Aorta (tissue), 5 donors: ENCODE measurements around the gene NPR2. TPM values are rescaled to one million over a fixed set of nuclear protein-coding genes. Genes with fewer than 3 reads are reported as not detected.

ENCODE experiments used
- ATAC-seq: fragments of 200-7000 bp; cut with Tn5 transposase; one replicate; pipeline ENCODE4 v1.9.1; 2022; ENCODE audit warnings: moderate library complexity; ENCODE audit not compliant: low FRiP score
- DNase-seq, 2 donors: peaks; one replicate each; pipeline ENCODE4 v3.0.0-alpha.2; 2020
- H3K27ac ChIP-seq, 2 donors: one replicate each; pipeline ENCODE4 v1.5.1; 2013; ENCODE audit warnings: low read length in 2 of 2, mild to moderate bottlenecking in 2 of 2, moderate library complexity in 2 of 2, control low read depth in 1 of 2, inconsistent platforms in 1 of 2, low read depth in 1 of 2
- H3K27me3 ChIP-seq, 2 donors: one replicate each; pipeline ENCODE4 v1.6.1; 2013; ENCODE audit warnings: control low read depth in 1 of 2, low read length in 1 of 2, mild to moderate bottlenecking in 1 of 2, moderate library complexity in 1 of 2; ENCODE audit not compliant: insufficient read depth in 2 of 2, control insufficient read depth in 1 of 2
- H3K36me3 ChIP-seq, 2 donors: one replicate each; pipeline ENCODE4 v1.6.1; 2013; ENCODE audit warnings: control low read depth in 1 of 2, low read length in 1 of 2, mild to moderate bottlenecking in 1 of 2; ENCODE audit not compliant: insufficient read depth in 2 of 2, control insufficient read depth in 1 of 2
- H3K4me1 ChIP-seq, 2 donors: one replicate each; pipeline ENCODE4 v1.6.1; 2013; ENCODE audit warnings: low read length in 2 of 2, control low read depth in 1 of 2, mild to moderate bottlenecking in 1 of 2, moderate library complexity in 1 of 2; ENCODE audit not compliant: insufficient read depth in 2 of 2, control insufficient read depth in 1 of 2
- H3K4me3 ChIP-seq, 2 donors: one replicate each; pipeline ENCODE4 v1.5.1; 2013; ENCODE audit warnings: low read length in 2 of 2, control low read depth in 1 of 2, mild to moderate bottlenecking in 1 of 2
- H3K9me3 ChIP-seq: one replicate; pipeline ENCODE4 v1.6.1; 2013; ENCODE audit warnings: mild to moderate bottlenecking, low read length; ENCODE audit not compliant: control insufficient read depth
- WGBS, 2 donors: extraction: QIAGEN DNeasy Blood & Tissue Kit; methylation state at CpG; one replicate each; pipeline ENCODE4 v1.1.7; 2013; 5-methylcytosine and 5-hydroxymethylcytosine counted together
- intact Hi-C, 2 donors: fragments of 100-400 bp; cut with DNase I; formaldehyde crosslinking; loops; one replicate each; pipeline versions ENCODE4 v1.14.2 to v1.15.0; 2022
- polyA plus RNA-seq, 2 donors: library from polyadenylated mRNA; stranded (reverse); fragments of 200-250 nt; gene quantifications; one replicate each; pipeline ENCODE4 v1.2.3, GENCODE V29; 2013
- total RNA-seq, 2 donors: library from RNA; stranded (reverse); fragmentation: NEBNext Ultra II Directional; extraction: Animal tissue kit (Norgen Biotek cat#: 25700); gene quantifications; one replicate each; pipeline ENCODE4 v1.2.1, GENCODE V29; 2021
- donor health status: healthy with polysubstance abuse.
- donor health status: Bipolar disorder and iron deficiency.
- donor health status: DM: no; HTN: no; CAD: no.
- donor health status: DM: no; HTN: no; CAD: no.
- donor health status: DM: yes; HTN: yes; CAD: no.

The NPR2 gene
- total and polyA plus RNA-seq, 4 donors: 13.3 to 85.0 (median 42.7) TPM

GRCh38 chr9:35749515-35750255 is 41.7 kb upstream of the NPR2 start:
- intact Hi-C loops: no loop called here
- peak overlapping the region; percentile 2 to 51 for H3K27ac ChIP-seq
- peak; percentile 11 for ATAC-seq
- H3K9me3 ChIP-seq: no peaks in the 10 kb centered on the region
- H3K4me3 ChIP-seq: peak overlapping the region; percentile 92 to 96
- no peaks in the 10 kb centered on the region for H3K4me1 ChIP-seq
- peaks cover 0 to 8% of the 10 kb centered on the region in 2 donors for H3K36me3 ChIP-seq
- WGBS, 2 donors: 2% methylated on average over 17 to 19 of the region's 19 CpGs
- H3K27me3 ChIP-seq: no peaks in the 10 kb centered on the region
- DNase-seq: peak in 1 of 2 donors; percentile 68

GRCh38 chr9:35750256-35750531 is 41.2 kb upstream of the NPR2 start:
- H3K27ac ChIP-seq: peak overlapping the region in 1 of 2 donors; percentile 23
- ATAC-seq: no peak
- intact Hi-C loops: no loop called here

GRCh38 chr9:35753466-35753865 is 37.9 kb upstream of the NPR2 start:
- peaks cover 0 to 8% of the 10 kb centered on the region in 2 donors for H3K36me3 ChIP-seq
- no peak for ATAC-seq

More at GRCh38 chr9:35750256-35750531, 41.2 kb upstream of the NPR2 start:
- 25 to 31% methylated on average over 4 of the region's 4 CpGs for WGBS, 2 donors
- H3K4me3 ChIP-seq: no peak overlapping the region
- no peaks in the 10 kb centered on the region for H3K9me3 ChIP-seq
- H3K36me3 ChIP-seq: peaks cover 0 to 8% of the 10 kb centered on the region in 2 donors
- no peak for DNase-seq
- H3K4me1 ChIP-seq: no peaks in the 10 kb centered on the region
- no peaks in the 10 kb centered on the region for H3K27me3 ChIP-seq

GRCh38 chr9:35754264-35754663 is 37.1 kb upstream of the NPR2 start, which contains the start of gene MSMP:
TSS of gene MSMP (minus strand) at chr9:35754276. CDS start at chr9:35754129, 147 bp downstream.
- Histone ChIP-seq H3K36me3 (peaks cover 0 to 8% of the 10 kb centered on the region in 2 donors), H3K4me1 (no peaks in the 10 kb centered on the region), H3K9me3 (no peaks in the 10 kb centered on the region), H3K4me3 (no peak within 1 kb of the TSS), H3K27me3 (no peaks in the 10 kb centered on the region), H3K27ac (no peak within 1 kb of the TSS)
- DNase-seq (no peak), ATAC-seq (no peak)
- intact Hi-C loops: no loop called here
- WGBS, 2 donors: 15 to 29% methylated on average over 3 of the region's 3 CpGs

More at GRCh38 chr9:35753466-35753865, 37.9 kb upstream of the NPR2 start:
- H3K27me3 ChIP-seq: no peaks in the 10 kb centered on the region
- no peak overlapping the region for H3K4me3 ChIP-seq
- no peak overlapping the region for H3K27ac ChIP-seq
- intact Hi-C loops: no loop called here
- H3K9me3 ChIP-seq: no peaks in the 10 kb centered on the region
- no peak for DNase-seq
- H3K4me1 ChIP-seq: no peaks in the 10 kb centered on the region
- 79 to 87% methylated on average over 5 of the region's 5 CpGs for whole genome bisulfite sequencing, 2 donors

GRCh38 chr9:35755071-35755470 is 36.3 kb upstream of the NPR2 start:
- Histone ChIP-seq H3K4me3 (no peak overlapping the region), H3K27me3 (no peaks in the 10 kb centered on the region), H3K36me3 (peaks cover 0 to 8% of the 10 kb centered on the region in 2 donors), H3K9me3 (no peaks in the 10 kb centered on the region), H3K4me1 (no peaks in the 10 kb centered on the region), H3K27ac (no peak overlapping the region)
- ATAC-seq: no peak
- intact Hi-C loops: no loop called here
- WGBS, 2 donors: 90 to 95% methylated on average over 4 of the region's 4 CpGs
- DNase-seq: no peak

GRCh38 chr9:35756275-35757225 is 34.8 kb upstream of the NPR2 start:
- no peaks in the 10 kb centered on the region for H3K4me1 ChIP-seq
- intact Hi-C loops: no loop called here
- whole genome bisulfite sequencing, 2 donors: 8 to 9% methylated on average over 46 to 48 of the region's 48 CpGs
- peak overlapping the region; percentile 10 to 76 for H3K27ac ChIP-seq
- H3K36me3 ChIP-seq: peaks cover 0 to 8% of the 10 kb centered on the region in 2 donors
- ATAC-seq (peak; percentile 53), DNase-seq (peak; percentile 82 to 89)
- H3K9me3 ChIP-seq: no peaks in the 10 kb centered on the region
- no peaks in the 10 kb centered on the region for H3K27me3 ChIP-seq
- H3K4me3 ChIP-seq: peak overlapping the region; percentile 31 to 52

GRCh38 chr9:35757226-35757891 is 34.0 kb upstream of the NPR2 start:
- H3K4me3 ChIP-seq: peak overlapping the region; percentile 31 to 52
- 1% methylated on average over 20 of the region's 20 CpGs for WGBS, 2 donors
- H3K36me3 ChIP-seq: peaks cover 0 to 5% of the 10 kb centered on the region in 2 donors
- ATAC-seq (peak; percentile 68), DNase-seq (peak in 1 of 2 donors; percentile 60)
- H3K9me3 ChIP-seq: no peaks in the 10 kb centered on the region
- intact Hi-C loops: no loop called here
- no peaks in the 10 kb centered on the region for H3K4me1 ChIP-seq
- H3K27me3 ChIP-seq: no peaks in the 10 kb centered on the region
- peak overlapping the region; percentile 10 to 76 for H3K27ac ChIP-seq

- no peak for DNase-seq
- Histone ChIP-seq H3K4me1 (no peaks in the 10 kb centered on the region), H3K27me3 (no peaks in the 10 kb centered on the region), H3K9me3 (no peaks in the 10 kb centered on the region), H3K27ac (peak overlapping the region in 1 of 2 donors; percentile 72), H3K36me3 (peaks cover 0 to under 1% of the 10 kb centered on the region in 2 donors), H3K4me3 (no peak overlapping the region)
- intact Hi-C loops: no loop called here
- no peak for ATAC-seq
These were observed 33.5 kb upstream of the NPR2 start for GRCh38 chr9:35757892-35758275.
